DOHH2 (cell line): ENCODE results near the gene PAPOLG.
"Not testable (repeated sequence)": the region's sequence is repeated elsewhere in the genome, so short reads cannot be mapped to it uniquely, and the experiment has no call there.

Experiments used
- H3F3A ChIP-seq: fragments of 200-600 bp; sonication (generic), shearing (Covaris generic); 2 replicates; pipeline ENCODE4 v1.6.0; 2016; ENCODE audit warnings: antibody characterized with exemption, mild to moderate bottlenecking; ENCODE audit not compliant: control insufficient read depth, insufficient read depth
- H3K27ac ChIP-seq: fragments of 200-600 bp; sonication (generic); 2 replicates; pipeline ENCODE4 v1.5.1; 2014; ENCODE audit warnings: low read depth, mild to moderate bottlenecking, low read length, moderate library complexity
- H3K27me3 ChIP-seq: fragments of 200-600 bp; sonication (generic); 2 replicates; pipeline ENCODE4 v1.6.1; 2014; ENCODE audit warnings: mild to moderate bottlenecking, low read length, mixed read lengths; ENCODE audit not compliant: control insufficient read depth
- H3K36me3 ChIP-seq: fragments of 200-600 bp; sonication (generic); 2 replicates; pipeline ENCODE4 v1.6.1; 2014; ENCODE audit warnings: mild to moderate bottlenecking, low read length, moderate library complexity, mixed read lengths; ENCODE audit not compliant: control insufficient read depth
- H3K4me1 ChIP-seq: fragments of 200-600 bp; sonication (generic); 2 replicates; pipeline ENCODE4 v1.6.1; 2014; ENCODE audit warnings: mild to moderate bottlenecking, low read length, mixed read lengths; ENCODE audit not compliant: control insufficient read depth
- H3K4me2 ChIP-seq: fragments of 200-600 bp; sonication (generic); 2 replicates; pipeline ENCODE4 v1.6.0; 2014; ENCODE audit warnings: mild to moderate bottlenecking, low read length, moderate library complexity
- H3K4me3 ChIP-seq: fragments of 200-600 bp; sonication (generic); 2 replicates; pipeline ENCODE4 v1.5.1; 2014; ENCODE audit warnings: mild to moderate bottlenecking, low read length, mixed read lengths
- H3K79me2 ChIP-seq: fragments of 200-600 bp; sonication (generic); 2 replicates; pipeline ENCODE4 v1.6.1; 2014; ENCODE audit warnings: mild to moderate bottlenecking, low read length, mixed read lengths; ENCODE audit not compliant: control insufficient read depth
- H3K9me2 ChIP-seq: fragments of 200-600 bp; sonication (generic); replicated peaks from 2 replicates; pipeline ENCODE4 v1.6.1; 2014; ENCODE audit warnings: mild to moderate bottlenecking, low read length, mixed read lengths; ENCODE audit not compliant: control insufficient read depth
- H3K9me3 ChIP-seq: fragments of 200-600 bp; sonication (generic); 2 replicates; pipeline ENCODE4 v1.6.1; 2014; ENCODE audit warnings: antibody characterized with exemption, low read length, mixed read lengths; ENCODE audit not compliant: control insufficient read depth, insufficient read depth
- H4K20me1 ChIP-seq: fragments of 200-600 bp; sonication (generic); 2 replicates; pipeline ENCODE4 v1.6.0; 2014; ENCODE audit warnings: low read depth, mild to moderate bottlenecking, antibody characterized with exemption, low read length, moderate library complexity; ENCODE audit not compliant: control insufficient read depth, insufficient read depth
- EZH2phosphoT487 ChIP-seq: fragments of 200-600 bp; sonication (generic); IDR thresholded peaks from 2 replicates; pipeline ENCODE4 v1.6.1; 2017; ENCODE audit warnings: borderline replicate concordance, mild to moderate bottlenecking, antibody characterized with exemption, low read length, moderate library complexity, mixed read lengths
- TF ChIP-seq, protein P1 (sequence below): fragments of 200-600 bp; sonication (generic); IDR thresholded peaks from one replicate; pipeline ENCODE4 v1.5.1; 2014; ENCODE audit warnings: antibody characterized with exemption, mild to moderate bottlenecking, low read depth, low read length; ENCODE audit not compliant: poor library complexity, severe bottlenecking

PAPOLG gene

DNA sequence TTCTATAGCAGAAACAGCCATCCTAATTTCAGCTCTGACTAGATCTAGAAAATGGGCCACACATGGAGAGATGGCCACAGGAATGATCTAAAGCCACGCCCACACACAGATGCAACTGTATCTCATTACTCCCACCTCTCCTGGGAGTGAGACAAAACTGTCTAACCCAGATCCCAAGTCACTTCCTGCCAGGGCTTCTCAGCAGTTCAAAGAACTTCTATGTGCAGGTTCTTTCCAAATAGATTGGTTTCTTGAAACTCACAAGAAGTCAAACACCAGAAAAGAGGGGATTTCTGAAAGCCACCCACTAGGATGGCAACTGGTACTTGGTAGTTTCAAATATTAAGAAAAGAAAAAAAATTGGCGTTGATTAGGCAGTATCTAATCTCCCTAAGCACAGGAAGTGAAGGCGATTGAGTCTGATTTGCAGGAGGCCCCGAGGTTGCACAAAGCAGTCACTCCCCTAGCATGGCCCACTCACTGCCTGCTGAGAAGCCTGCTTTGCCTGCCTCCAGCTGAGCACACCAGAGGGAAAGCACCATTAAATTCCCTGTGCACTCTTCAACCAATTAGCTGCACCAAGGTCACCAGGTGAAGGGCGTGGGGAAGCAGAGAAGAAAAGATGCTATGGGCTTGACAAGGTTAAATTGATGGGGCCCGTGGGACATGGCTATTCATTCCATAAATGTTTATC lies 51.1 kb downstream of the PAPOLG start:
- H3K4me2 ChIP-seq, result peak overlapping the region; percentile 69
- TF ChIP-seq EZH2phosphoT487, result no peak
- TF ChIP-seq, protein P1, sequence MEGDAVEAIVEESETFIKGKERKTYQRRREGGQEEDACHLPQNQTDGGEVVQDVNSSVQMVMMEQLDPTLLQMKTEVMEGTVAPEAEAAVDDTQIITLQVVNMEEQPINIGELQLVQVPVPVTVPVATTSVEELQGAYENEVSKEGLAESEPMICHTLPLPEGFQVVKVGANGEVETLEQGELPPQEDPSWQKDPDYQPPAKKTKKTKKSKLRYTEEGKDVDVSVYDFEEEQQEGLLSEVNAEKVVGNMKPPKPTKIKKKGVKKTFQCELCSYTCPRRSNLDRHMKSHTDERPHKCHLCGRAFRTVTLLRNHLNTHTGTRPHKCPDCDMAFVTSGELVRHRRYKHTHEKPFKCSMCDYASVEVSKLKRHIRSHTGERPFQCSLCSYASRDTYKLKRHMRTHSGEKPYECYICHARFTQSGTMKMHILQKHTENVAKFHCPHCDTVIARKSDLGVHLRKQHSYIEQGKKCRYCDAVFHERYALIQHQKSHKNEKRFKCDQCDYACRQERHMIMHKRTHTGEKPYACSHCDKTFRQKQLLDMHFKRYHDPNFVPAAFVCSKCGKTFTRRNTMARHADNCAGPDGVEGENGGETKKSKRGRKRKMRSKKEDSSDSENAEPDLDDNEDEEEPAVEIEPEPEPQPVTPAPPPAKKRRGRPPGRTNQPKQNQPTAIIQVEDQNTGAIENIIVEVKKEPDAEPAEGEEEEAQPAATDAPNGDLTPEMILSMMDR, result no peak
- H3K27ac ChIP-seq, result peak overlapping the region; percentile 76

DNA sequence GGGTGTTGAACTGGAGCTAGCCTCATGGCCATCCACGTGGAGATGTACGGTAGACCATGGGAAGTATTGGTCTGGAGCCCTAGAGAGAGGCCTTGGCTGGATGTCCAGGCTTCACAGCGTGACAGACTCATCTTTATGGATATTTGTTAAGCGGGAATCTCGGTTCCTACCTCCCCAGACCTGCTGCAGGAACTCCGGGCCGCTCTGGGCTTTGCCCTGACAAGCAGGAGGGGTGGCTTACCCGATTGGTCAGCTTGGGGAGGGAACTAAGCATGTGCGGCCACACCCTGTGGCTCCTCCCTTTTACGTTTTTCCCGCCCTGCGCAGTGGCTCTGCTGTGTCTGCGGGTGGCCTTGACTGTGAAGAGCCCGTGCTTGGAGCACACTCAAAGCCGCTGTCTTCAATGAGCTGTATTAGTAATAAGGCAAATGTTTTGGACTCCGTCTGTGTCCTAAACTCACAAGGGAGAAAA lies 52.3 kb downstream of the PAPOLG start:
- H3K27me3 ChIP-seq, result no peaks in the 10 kb centered on the region
- H3K36me3 ChIP-seq, result no peaks in the 10 kb centered on the region
- H3K9me3 ChIP-seq, result no peaks in the 10 kb centered on the region
- no peak overlapping the region for H3K4me3 ChIP-seq
- H4K20me1 ChIP-seq, result no peaks in the 10 kb centered on the region
- H3K27ac ChIP-seq, result no peak overlapping the region
- H3K4me2 ChIP-seq, result no peak overlapping the region
- no peaks in the 10 kb centered on the region for H3K9me2 ChIP-seq
- H3K79me2 ChIP-seq, result no peaks in the 10 kb centered on the region
- H3K4me1 ChIP-seq, result peaks cover 64% of the 10 kb centered on the region
- no peak for TF ChIP-seq EZH2phosphoT487
- TF ChIP-seq, protein P1, result no peak
- H3F3A ChIP-seq, result peaks cover 5% of the 10 kb centered on the region

More for the DNA sequence above, 51.1 kb downstream of the PAPOLG start:
- Histone ChIP-seq H3K36me3 (no peaks in the 10 kb centered on the region), H3F3A (peaks cover 5% of the 10 kb centered on the region), H3K4me1 (peaks cover 60% of the 10 kb centered on the region), H4K20me1 (no peaks in the 10 kb centered on the region), H3K9me2 (no peaks in the 10 kb centered on the region), H3K9me3 (no peaks in the 10 kb centered on the region), H3K79me2 (no peaks in the 10 kb centered on the region), H3K4me3 (peak overlapping the region; percentile 43), H3K27me3 (no peaks in the 10 kb centered on the region)

DNA sequence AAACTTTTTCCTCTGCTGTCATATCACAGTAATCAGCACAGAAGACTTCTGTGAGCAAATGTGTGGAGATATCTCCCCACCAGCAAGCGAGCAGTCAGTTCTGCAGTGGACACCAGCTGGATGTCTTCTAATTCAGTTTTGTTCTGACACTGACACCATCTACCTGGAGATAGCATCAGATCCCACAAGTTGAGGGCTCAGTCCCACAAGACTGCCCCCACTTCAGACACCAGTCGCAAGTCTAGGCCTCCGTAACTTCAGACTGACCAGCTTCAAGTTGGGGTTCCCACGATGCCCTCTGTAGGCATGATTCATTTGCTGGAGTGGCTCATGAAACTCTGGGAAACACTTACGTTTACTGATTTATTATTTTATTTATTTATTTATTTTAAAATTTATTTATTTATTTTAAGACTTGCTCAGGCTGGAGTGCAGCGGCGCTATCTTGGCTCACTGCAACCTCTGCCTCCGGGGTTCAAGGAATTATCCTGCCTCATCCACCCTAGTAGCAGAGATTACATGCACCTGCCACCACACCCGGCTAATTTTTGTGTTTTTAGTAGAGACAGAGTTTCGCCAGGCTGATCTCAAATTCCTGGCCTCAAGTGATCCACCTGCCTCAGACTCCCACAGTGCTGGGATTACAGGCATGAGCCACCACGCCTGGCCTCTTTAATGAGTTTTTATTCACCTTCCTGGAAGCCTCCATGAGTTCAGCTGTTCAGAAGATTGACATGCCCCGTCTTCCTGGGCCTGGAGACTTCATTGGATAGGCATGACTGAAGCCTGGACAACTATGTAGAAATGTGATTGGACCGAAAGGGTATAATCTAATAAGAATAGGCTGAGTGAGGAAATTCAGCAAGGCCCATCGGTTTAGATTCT lies 55.7 kb downstream of the PAPOLG start:
- Histone ChIP-seq H4K20me1 (no peaks in the 10 kb centered on the region), H3K4me2 (no peak overlapping the region), H3K27ac (no peak overlapping the region), H3F3A (0 out of 2 replicates have a peak, but pooled peaks cover 2% of the 10 kb centered on the region), H3K9me3 (no peaks in the 10 kb centered on the region), H3K9me2 (no peaks in the 10 kb centered on the region), H3K79me2 (no peaks in the 10 kb centered on the region), H3K4me3 (no peak overlapping the region), H3K4me1 (peaks cover 55% of the 10 kb centered on the region), H3K27me3 (no peaks in the 10 kb centered on the region), H3K36me3 (no peaks in the 10 kb centered on the region)
- TF ChIP-seq EZH2phosphoT487, result no peak
- TF ChIP-seq, protein P1, result no peak

DNA sequence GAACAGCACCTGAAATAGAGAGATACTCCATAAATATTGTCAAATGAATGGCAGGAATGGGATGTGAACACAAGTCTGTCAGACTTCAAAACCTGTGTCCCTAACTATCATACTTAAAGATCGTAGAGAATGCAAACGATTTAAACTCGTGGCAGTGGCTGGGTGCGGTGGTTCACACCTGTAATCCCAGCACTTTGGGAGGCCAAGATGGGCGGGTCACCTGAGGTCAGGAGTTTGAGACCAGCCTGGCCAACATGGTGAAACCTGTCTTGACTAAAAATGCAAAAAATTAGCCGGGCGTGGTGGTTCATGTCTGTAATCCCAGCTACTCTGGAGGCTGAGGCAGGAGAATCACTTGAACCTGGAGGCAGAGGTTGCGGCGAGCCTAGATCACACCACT lies 61.1 kb downstream of the PAPOLG start:
- not testable (repeated sequence) for H3K79me2 ChIP-seq, H4K20me1 ChIP-seq, H3F3A ChIP-seq, H3K4me3 ChIP-seq, H3K9me3 ChIP-seq, H3K9me2 ChIP-seq, H3K27me3 ChIP-seq, H3K36me3 ChIP-seq
- peak overlapping the region; percentile 66 for H3K4me2 ChIP-seq
- peak overlapping the region; percentile 55 for H3K27ac ChIP-seq
- peaks cover 71% of the 10 kb centered on the region for H3K4me1 ChIP-seq
